Islet of Langerhans (tissue), 1 donor: ENCODE data around the gene SMIM36.
"Not testable (repeated sequence)": the region's sequence is repeated elsewhere in the genome, so short reads cannot be mapped to it uniquely, and the experiment has no call there.

Experiments used
- FAIRE-seq: peaks from one replicate; lab custom pipeline; 2011; peaks lifted over from hg19 to GRCh38; lab: Jason Lieb, UNC

The SMIM36 gene

GRCh38 chr17:55433629-55434422 lies 77.4 kb downstream of the SMIM36 start:
- no peak for FAIRE-seq

GRCh38 chr17:55433029-55433628 lies 78.1 kb downstream of the SMIM36 start:
- FAIRE-seq: no peak

- FAIRE-seq: no peak
These were observed 78.8 kb downstream of the SMIM36 start for GRCh38 chr17:55432358-55433028.

- not testable (repeated sequence) for FAIRE-seq
These were observed 79.3 kb downstream of the SMIM36 start for GRCh38 chr17:55431914-55432313.

GRCh38 chr17:55430541-55431288 lies 80.5 kb downstream of the SMIM36 start:
- peak; percentile 96 for FAIRE-seq

- FAIRE-seq: no peak
These were observed 83.7 kb downstream of the SMIM36 start for GRCh38 chr17:55427587-55427882.

GRCh38 chr17:55426851-55427586 lies 84.2 kb downstream of the SMIM36 start:
- FAIRE-seq: no peak

- FAIRE-seq: no peak
These were observed 86.2 kb downstream of the SMIM36 start for GRCh38 chr17:55424893-55425540.

GRCh38 chr17:55423535-55423934 lies 87.7 kb downstream of the SMIM36 start:
- FAIRE-seq: no peak

- not testable (repeated sequence) for FAIRE-seq
These were observed 88.5 kb downstream of the SMIM36 start for GRCh38 chr17:55422828-55423164.

GRCh38 chr17:55421179-55421934 lies 89.9 kb downstream of the SMIM36 start, which contains the start of gene MMD:
MMD (minus strand) TSS chr17:55421835; CDS start chr17:55421695, 140 bp downstream.
- no peak for FAIRE-seq

- FAIRE-seq: no peak
These were observed 90.5 kb downstream of the SMIM36 start for GRCh38 chr17:55420776-55421178.

- no peak for FAIRE-seq
These were observed 91.0 kb downstream of the SMIM36 start for GRCh38 chr17:55420067-55420775.

GRCh38 chr17:55418369-55419268 lies 92.6 kb downstream of the SMIM36 start:
- no peak for FAIRE-seq

- no peak for FAIRE-seq
These were observed 93.6 kb downstream of the SMIM36 start for GRCh38 chr17:55417411-55418268.

- FAIRE-seq: no peak
These were observed 94.7 kb downstream of the SMIM36 start for GRCh38 chr17:55416470-55417052.

- FAIRE-seq: no peak
These were observed 95.3 kb downstream of the SMIM36 start for GRCh38 chr17:55416000-55416399.

GRCh38 chr17:55414983-55415382 lies 96.3 kb downstream of the SMIM36 start:
- FAIRE-seq: no peak
